OCI-LY3 (cell line): ENCODE data around the gene PTPN11.

Experiments used
- H2AFZ ChIP-seq: fragments of 200-600, 300-600 bp; shearing (Covaris generic); 2 replicates; pipeline ENCODE4 v1.6.0; 2014; ENCODE audit warnings: antibody characterized with exemption, low read depth, low read length
- H3K27ac ChIP-seq: fragments of 200-600, 300-600 bp; sonication (generic); 2 replicates; pipeline ENCODE4 v1.5.1; 2014; ENCODE audit warnings: mild to moderate bottlenecking, low read length, moderate library complexity, mixed read lengths
- H3K27me3 ChIP-seq: fragments of 200-600, 300-600 bp; sonication (generic); 2 replicates; pipeline ENCODE4 v1.6.1; 2014; ENCODE audit warnings: low read depth, low read length, mixed read lengths
- H3K36me3 ChIP-seq: fragments of 200-600, 300-600 bp; sonication (generic); replicated peaks from 2 replicates; pipeline ENCODE3; 2014; ENCODE audit warnings: low read depth, low read length, mixed read lengths
- H3K4me1 ChIP-seq: fragments of 300-600, 200-600 bp; sonication (generic); 2 replicates; pipeline ENCODE4 v1.6.1; 2014; ENCODE audit warnings: low read length, mixed read lengths
- H3K4me2 ChIP-seq: fragments of 200-600, 300-600 bp; sonication (generic); 2 replicates; pipeline ENCODE4 v1.6.1; 2014; ENCODE audit warnings: low read length, mixed read lengths
- H3K4me3 ChIP-seq: fragments of 300-600, 200-600 bp; sonication (generic); 2 replicates; pipeline ENCODE4 v1.5.1; 2014; ENCODE audit warnings: antibody characterized with exemption, mild to moderate bottlenecking, low read length, moderate library complexity
- H3K79me2 ChIP-seq: fragments of 300-600, 200-600 bp; shearing (Covaris generic); 2 replicates; pipeline ENCODE4 v1.6.1; 2014; ENCODE audit warnings: mild to moderate bottlenecking, low read length, mixed read lengths
- H3K9ac ChIP-seq: fragments of 300-600, 200-600 bp; shearing (Covaris generic); 2 replicates; pipeline ENCODE4 v1.6.0; 2014; ENCODE audit warnings: mild to moderate bottlenecking, low read length, moderate library complexity
- H3K9me3 ChIP-seq: fragments of 200-600, 300-600 bp; shearing (Covaris generic); 2 replicates; pipeline ENCODE4 v1.6.1; 2014; ENCODE audit warnings: low read length, mixed read lengths; ENCODE audit not compliant: insufficient read depth
- H4K20me1 ChIP-seq: fragments of 200-600, 300-600 bp; sonication (generic); 2 replicates; pipeline ENCODE4 v1.6.1; 2016; ENCODE audit warnings: low read length, mixed read lengths; ENCODE audit not compliant: insufficient read depth
- CTCF ChIP-seq: fragments of 200-600, 300-600 bp; sonication (generic); IDR thresholded peaks from 2 replicates; pipeline ENCODE4 v1.5.1; 2014; ENCODE audit warnings: antibody characterized with exemption, low read length, low read depth
- EZH2phosphoT487 ChIP-seq: fragments of 200-600 bp; shearing (Covaris generic); IDR thresholded peaks from 2 replicates; pipeline ENCODE4 v1.6.1; 2018; ENCODE audit warnings: antibody characterized with exemption, mixed run types, low read depth

The PTPN11 gene

DNA sequence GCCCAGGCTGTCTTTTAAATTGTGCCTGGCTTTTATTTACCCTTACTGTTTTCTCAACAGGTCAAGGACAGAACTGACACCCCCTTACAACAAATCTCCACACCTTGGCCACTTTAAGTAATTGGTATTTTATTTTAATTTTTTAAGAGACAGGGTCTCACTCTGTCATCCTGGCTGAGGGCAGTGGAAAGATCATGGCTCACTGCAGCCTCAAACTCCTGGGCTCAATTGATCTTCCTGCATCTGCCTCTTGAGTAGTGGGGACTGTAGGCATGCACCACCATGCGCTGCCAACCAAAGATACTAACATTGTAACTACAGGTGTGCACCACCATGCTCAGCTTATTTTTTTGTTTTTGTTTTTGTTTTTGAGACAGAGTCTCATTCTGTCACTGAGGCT, 109.8 kb downstream of the PTPN11 start:
- Histone ChIP-seq H3K4me2 (no peak overlapping the region), H2AFZ (no peak overlapping the region), H3K36me3 (no peaks in the 10 kb centered on the region), H3K27ac (no peak overlapping the region), H4K20me1 (no peaks in the 10 kb centered on the region), H3K9ac (no peak overlapping the region), H3K27me3 (no peaks in the 10 kb centered on the region), H3K4me1 (peaks cover 5% of the 10 kb centered on the region; the same call in 1 of the 2 replicates), H3K4me3 (no peak overlapping the region), H3K9me3 (no peaks in the 10 kb centered on the region), H3K79me2 (no peaks in the 10 kb centered on the region)
- TF ChIP-seq EZH2phosphoT487: no peak
- TF ChIP-seq CTCF: no peak

DNA sequence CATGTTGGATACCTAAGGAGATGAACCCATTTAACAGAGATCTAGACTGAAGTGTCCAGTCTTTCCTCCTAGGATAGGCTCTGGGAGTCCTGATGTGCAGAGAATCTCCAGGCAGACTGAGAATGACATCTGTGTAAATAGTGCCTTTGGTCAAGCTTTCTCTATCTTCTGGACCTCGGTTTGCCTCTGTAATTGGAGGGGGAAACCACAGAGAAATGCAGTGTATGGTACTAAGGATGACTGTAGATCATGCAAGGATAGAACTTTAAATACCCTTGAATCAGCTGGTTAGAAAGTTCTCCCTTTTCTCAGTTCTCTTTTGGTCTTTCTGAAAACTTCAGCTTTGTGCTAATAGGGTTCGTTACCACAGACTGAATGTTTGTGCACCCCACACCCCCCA, 112.2 kb downstream of the PTPN11 start:
- Histone ChIP-seq H3K4me1 (peaks cover 5% of the 10 kb centered on the region; the same call in 1 of the 2 replicates), H3K9ac (no peak overlapping the region), H3K27me3 (no peaks in the 10 kb centered on the region), H3K36me3 (no peaks in the 10 kb centered on the region), H3K27ac (no peak overlapping the region), H4K20me1 (no peaks in the 10 kb centered on the region), H2AFZ (no peak overlapping the region), H3K4me3 (no peak overlapping the region), H3K4me2 (no peak overlapping the region), H3K9me3 (no peaks in the 10 kb centered on the region), H3K79me2 (no peaks in the 10 kb centered on the region)
- TF ChIP-seq EZH2phosphoT487 (no peak), CTCF (no peak)

DNA sequence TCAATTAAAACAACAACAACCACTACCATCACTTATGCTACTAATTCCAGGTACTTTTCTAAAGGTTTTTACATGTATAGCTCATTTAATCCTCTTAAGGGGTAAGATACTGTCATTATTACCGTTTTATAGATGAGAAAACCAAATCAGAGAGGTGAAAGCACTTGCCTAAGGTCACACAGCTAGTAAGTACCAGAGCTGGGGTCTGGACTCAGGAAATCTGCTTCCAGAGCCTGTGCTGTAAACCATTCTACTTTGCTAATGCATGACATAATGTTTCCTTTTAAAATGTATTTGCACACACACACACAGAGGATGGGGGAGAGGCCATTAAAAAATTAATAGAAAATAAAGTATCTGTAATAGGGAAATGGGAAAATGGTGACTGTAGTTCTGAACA, 113.4 kb downstream of the PTPN11 start:
- Histone ChIP-seq H3K79me2 (no peaks in the 10 kb centered on the region), H4K20me1 (no peaks in the 10 kb centered on the region), H3K36me3 (no peaks in the 10 kb centered on the region), H3K4me1 (peaks cover 5% of the 10 kb centered on the region; the same call in 1 of the 2 replicates), H3K27ac (no peak overlapping the region), H3K27me3 (no peaks in the 10 kb centered on the region), H3K9ac (no peak overlapping the region), H3K4me2 (no peak overlapping the region), H2AFZ (no peak overlapping the region), H3K4me3 (no peak overlapping the region), H3K9me3 (no peaks in the 10 kb centered on the region)
- TF ChIP-seq EZH2phosphoT487 (no peak), CTCF (no peak)

DNA sequence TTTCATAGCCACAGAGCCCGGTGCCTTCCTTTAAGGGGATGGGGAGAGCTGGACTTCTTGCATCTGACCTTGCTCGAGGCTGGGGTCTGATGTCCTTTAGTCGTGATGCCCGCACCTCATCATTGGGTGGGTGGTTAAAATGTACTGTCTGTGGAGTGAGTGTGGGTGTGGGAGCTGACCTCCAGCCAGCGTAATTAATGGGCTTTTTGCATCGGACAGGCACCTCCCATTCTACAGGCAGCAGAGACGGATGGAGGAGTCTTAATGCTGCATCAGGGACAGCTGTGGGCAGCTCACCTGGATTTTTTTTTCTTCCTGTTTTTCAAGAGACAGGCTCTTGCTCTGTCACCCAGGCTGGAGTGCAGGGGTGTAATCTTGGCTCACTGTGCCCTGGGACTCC, 114.8 kb downstream of the PTPN11 start:
- Histone ChIP-seq H3K79me2 (no peaks in the 10 kb centered on the region), H4K20me1 (no peaks in the 10 kb centered on the region), H3K36me3 (no peaks in the 10 kb centered on the region), H3K4me2 (no peak overlapping the region), H3K4me3 (no peak overlapping the region), H3K9ac (no peak overlapping the region), H2AFZ (no peak overlapping the region), H3K27me3 (no peaks in the 10 kb centered on the region), H3K27ac (no peak overlapping the region), H3K4me1 (peaks cover 5% of the 10 kb centered on the region; the same call in 1 of the 2 replicates), H3K9me3 (no peaks in the 10 kb centered on the region)
- no peak for TF ChIP-seq CTCF
- TF ChIP-seq EZH2phosphoT487: no peak
